OCI-LY3 (cell line): Measurements from ENCODE around the gene CDC42EP2.

Experiments used
- CTCF ChIP-seq: fragments of 200-600, 300-600 bp; sonication (generic); IDR thresholded peaks from 2 replicates; pipeline ENCODE4 v1.5.1; 2014; ENCODE audit warnings: antibody characterized with exemption, low read length, low read depth
- EZH2phosphoT487 ChIP-seq: fragments of 200-600 bp; shearing (Covaris generic); IDR thresholded peaks from 2 replicates; pipeline ENCODE4 v1.6.1; 2018; ENCODE audit warnings: antibody characterized with exemption, mixed run types, low read depth

GRCh38 chr11:65301491-65302329, 13.0 kb upstream of the CDC42EP2 start:
- TF ChIP-seq CTCF (no peak), EZH2phosphoT487 (no peak)
